Trophoblast cell (in vitro differentiated cells and primary cell): Measurements from ENCODE around the gene NDUFAF3.

Experiments used
- DNase-seq, 2 donors: peaks; one replicate each; pipeline ENCODE4 v3.0.0-alpha.2; 2016
- H2AFZ ChIP-seq: 2 replicates; pipeline ENCODE4 v1.6.1; 2013; ENCODE audit warnings: low read length, moderate library complexity, mild to moderate bottlenecking; ENCODE audit not compliant: insufficient read depth, poor library complexity
- H2AK5ac ChIP-seq: 2 replicates; pipeline ENCODE4 v1.6.1; 2013; ENCODE audit warnings: mild to moderate bottlenecking, low read length
- H2BK120ac ChIP-seq: 2 replicates; pipeline ENCODE4 v1.6.1; 2013; ENCODE audit warnings: low read length, mild to moderate bottlenecking, moderate library complexity; ENCODE audit not compliant: insufficient read depth, poor library complexity
- H2BK12ac ChIP-seq: 2 replicates; pipeline ENCODE4 v1.6.1; 2013; ENCODE audit warnings: mild to moderate bottlenecking, low read length, moderate library complexity
- H2BK5ac ChIP-seq: 2 replicates; pipeline ENCODE4 v1.6.1; 2013; ENCODE audit warnings: low read length, low read depth, moderate library complexity, mild to moderate bottlenecking; ENCODE audit not compliant: poor library complexity
- H3K14ac ChIP-seq: 2 replicates; pipeline ENCODE4 v1.6.1; 2013; ENCODE audit warnings: mild to moderate bottlenecking, low read length
- H3K18ac ChIP-seq: 2 replicates; pipeline ENCODE4 v1.6.1; 2013; ENCODE audit warnings: mild to moderate bottlenecking, low read length
- H3K23ac ChIP-seq: 2 replicates; pipeline ENCODE4 v1.6.1; 2013; ENCODE audit warnings: low read length
- H3K27ac ChIP-seq: 2 replicates; pipeline ENCODE4 v1.5.1; 2013; ENCODE audit warnings: low read depth, mild to moderate bottlenecking, inconsistent platforms, low read length, moderate library complexity
- H3K27me3 ChIP-seq: 2 replicates; pipeline ENCODE4 v1.6.1; 2013; ENCODE audit warnings: inconsistent platforms, mild to moderate bottlenecking, low read length, moderate library complexity; ENCODE audit not compliant: insufficient read depth
- H3K36me3 ChIP-seq, 2 experiments: 1 replicate in 1 of 2; 2 replicates in 1 of 2; pipeline ENCODE4 v1.6.1; 2013; ENCODE audit warnings: low read length in 2 of 2, mild to moderate bottlenecking in 2 of 2, moderate library complexity in 1 of 2; ENCODE audit not compliant: insufficient read depth in 2 of 2, control insufficient read depth in 1 of 2
- H3K4ac ChIP-seq: 2 replicates; pipeline ENCODE4 v1.6.1; 2013; ENCODE audit warnings: low read depth, mild to moderate bottlenecking, low read length, moderate library complexity
- H3K4me1 ChIP-seq, 2 experiments: 1 replicate in 1 of 2; 2 replicates in 1 of 2; pipeline ENCODE4 v1.6.1; 2013; ENCODE audit warnings: low read length in 2 of 2, mild to moderate bottlenecking in 2 of 2, moderate library complexity in 1 of 2; ENCODE audit not compliant: insufficient read depth in 2 of 2, control insufficient read depth in 1 of 2
- H3K4me2 ChIP-seq: 2 replicates; pipeline ENCODE4 v1.6.1; 2013; ENCODE audit warnings: inconsistent platforms, mild to moderate bottlenecking, low read length, moderate library complexity
- H3K4me3 ChIP-seq: 2 replicates; pipeline ENCODE4 v1.5.1; 2013; ENCODE audit warnings: mild to moderate bottlenecking, low read depth, low read length, inconsistent platforms
- H3K79me1 ChIP-seq: one replicate; pipeline ENCODE4 v1.6.1; 2013; ENCODE audit warnings: low read length
- H3K79me2 ChIP-seq: 2 replicates; pipeline ENCODE4 v1.6.1; 2013; ENCODE audit warnings: low read length, mild to moderate bottlenecking; ENCODE audit not compliant: control insufficient read depth, insufficient read depth, poor library complexity
- H3K9ac ChIP-seq: 2 replicates; pipeline ENCODE4 v1.6.1; 2013; ENCODE audit warnings: mild to moderate bottlenecking, low read length
- H3K9me3 ChIP-seq: 2 replicates; pipeline ENCODE4 v1.6.1; 2013; ENCODE audit warnings: low read depth, mild to moderate bottlenecking, control low read depth, inconsistent platforms, low read length; ENCODE audit not compliant: insufficient read depth
- H4K12ac ChIP-seq: 2 replicates; pipeline ENCODE4 v1.6.1; 2013; ENCODE audit warnings: low read depth, mild to moderate bottlenecking, low read length, moderate library complexity
- H4K8ac ChIP-seq: 2 replicates; pipeline ENCODE4 v1.6.1; 2013; ENCODE audit warnings: low read depth, mild to moderate bottlenecking, low read length, moderate library complexity
- H4K91ac ChIP-seq: one replicate; pipeline ENCODE4 v1.6.1; 2013; ENCODE audit warnings: low read depth, mild to moderate bottlenecking, low read length, moderate library complexity
- WGBS: extraction: QIAGEN DNeasy Blood & Tissue Kit; methylation state at CpG from one replicate; pipeline ENCODE4 v1.1.7; 2013; ENCODE audit warnings: missing lambda C conversion rate; ENCODE audit not compliant: insufficient read length, insufficient coverage; ENCODE audit errors: extremely low coverage; 5-methylcytosine and 5-hydroxymethylcytosine counted together

NDUFAF3 gene

DNA sequence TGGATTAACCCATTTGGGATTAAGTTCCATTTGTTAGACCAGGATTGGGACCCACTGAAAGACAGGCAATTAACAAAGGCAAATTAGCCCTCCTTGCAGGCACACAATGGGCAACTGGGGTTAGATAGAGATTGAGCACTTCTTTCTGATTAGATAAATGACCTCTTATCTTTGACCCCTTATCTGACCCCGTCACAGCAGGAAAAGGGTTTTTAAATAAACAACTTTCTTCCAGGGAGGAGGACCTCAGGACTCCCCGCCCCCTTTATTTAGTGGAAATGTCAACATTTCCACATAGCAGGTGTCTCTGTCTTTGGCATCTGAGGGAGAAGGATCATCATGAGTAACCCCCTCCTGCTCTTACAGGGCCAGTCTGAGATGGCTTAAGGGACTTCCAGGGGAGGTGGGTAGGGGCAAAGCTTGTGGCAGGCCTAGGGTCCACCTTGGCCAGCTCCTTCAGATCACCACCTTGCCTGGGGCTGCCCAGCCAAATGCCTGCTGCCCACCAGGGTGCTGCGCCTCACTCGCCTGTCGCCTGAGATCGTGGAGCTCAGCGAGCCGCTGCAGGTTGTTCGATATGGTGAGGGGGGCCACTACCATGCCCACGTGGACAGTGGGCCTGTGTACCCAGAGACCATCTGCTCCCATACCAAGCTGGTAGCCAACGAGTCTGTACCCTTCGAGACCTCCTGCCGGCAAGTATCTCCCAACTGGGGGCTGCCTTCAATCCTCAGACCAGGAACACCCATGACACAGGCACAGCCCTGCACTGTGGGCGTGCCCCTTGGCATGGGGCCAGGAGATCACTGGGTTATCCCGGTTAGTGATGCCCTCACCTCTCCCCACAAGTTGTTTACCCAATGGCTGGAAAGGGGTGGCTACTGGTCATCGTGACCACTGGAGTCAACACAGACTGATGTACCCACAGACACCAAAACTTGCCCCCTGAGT, 17.3 kb upstream of the NDUFAF3 start:
- no peaks in the 10 kb centered on the region for H3K9me3 ChIP-seq
- no peak overlapping the region for H3K9ac ChIP-seq
- no peaks in the 10 kb centered on the region for H3K27me3 ChIP-seq
- H4K8ac ChIP-seq, result no peak overlapping the region
- no peak overlapping the region for H2BK12ac ChIP-seq
- H2BK5ac ChIP-seq, result no peak overlapping the region
- H4K12ac ChIP-seq, result no peak overlapping the region
- H2AFZ ChIP-seq, result no peak overlapping the region
- no peak for DNase-seq
- H3K4me2 ChIP-seq, result no peak overlapping the region
- no peak overlapping the region for H3K14ac ChIP-seq
- no peak overlapping the region for H3K27ac ChIP-seq
- no peak overlapping the region for H3K4ac ChIP-seq
- no peak overlapping the region for H4K91ac ChIP-seq
- H3K23ac ChIP-seq, result no peak overlapping the region
- no peak overlapping the region for H3K4me3 ChIP-seq
- peaks cover 0 to 2% of the 10 kb centered on the region in 2 experiments for H3K36me3 ChIP-seq
- peaks cover 10% of the 10 kb centered on the region for H3K79me1 ChIP-seq
- H3K4me1 ChIP-seq, result peaks cover 13% of the 10 kb centered on the region in 2 experiments
- peaks cover 14% of the 10 kb centered on the region for H3K79me2 ChIP-seq
- no peak overlapping the region for H2AK5ac ChIP-seq
- H3K18ac ChIP-seq, result no peak overlapping the region
- no peak overlapping the region for H2BK120ac ChIP-seq
- WGBS, result no CpG with 5 or more reads among the region's 16 CpGs

DNA sequence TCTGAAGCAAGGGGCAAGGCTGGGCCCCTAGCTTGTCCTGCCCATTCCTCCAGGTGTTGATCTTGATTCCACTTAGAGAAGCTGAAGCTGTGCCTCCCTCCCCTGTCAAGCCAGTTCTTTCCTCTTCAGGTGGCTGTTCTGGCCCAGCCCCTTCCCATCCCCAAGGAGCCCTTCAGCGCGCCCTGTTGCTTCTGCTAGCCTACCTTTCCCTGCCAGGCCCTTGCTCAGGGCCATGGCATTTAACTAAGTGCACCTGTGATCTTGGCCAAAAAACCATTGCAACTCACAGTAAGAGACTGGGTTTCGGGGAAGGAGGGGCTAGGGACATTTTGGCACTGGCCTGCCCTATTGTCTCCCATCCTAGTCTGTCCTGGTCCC, 16.6 kb upstream of the NDUFAF3 start:
- H4K12ac ChIP-seq, result no peak overlapping the region
- H2BK120ac ChIP-seq, result no peak overlapping the region
- no peak overlapping the region for H2BK12ac ChIP-seq
- H2AK5ac ChIP-seq, result no peak overlapping the region
- no peak for DNase-seq
- peaks cover 0 to 2% of the 10 kb centered on the region in 2 experiments for H3K36me3 ChIP-seq
- H3K27ac ChIP-seq, result no peak overlapping the region
- no peak overlapping the region for H2AFZ ChIP-seq
- no peak overlapping the region for H3K4ac ChIP-seq
- H3K79me1 ChIP-seq, result peaks cover 10% of the 10 kb centered on the region
- H3K4me2 ChIP-seq, result no peak overlapping the region
- H2BK5ac ChIP-seq, result no peak overlapping the region
- no peak overlapping the region for H3K23ac ChIP-seq
- no peaks in the 10 kb centered on the region for H3K9me3 ChIP-seq
- peaks cover 14% of the 10 kb centered on the region for H3K79me2 ChIP-seq
- H3K27me3 ChIP-seq, result no peaks in the 10 kb centered on the region
- WGBS, result no CpG with 5 or more reads among the region's 3 CpGs
- no peak overlapping the region for H4K91ac ChIP-seq
- H3K9ac ChIP-seq, result no peak overlapping the region
- H3K4me1 ChIP-seq, result peaks cover 13% of the 10 kb centered on the region in 2 experiments
- no peak overlapping the region for H3K4me3 ChIP-seq
- H3K14ac ChIP-seq, result no peak overlapping the region
- no peak overlapping the region for H3K18ac ChIP-seq
- H4K8ac ChIP-seq, result no peak overlapping the region

DNA sequence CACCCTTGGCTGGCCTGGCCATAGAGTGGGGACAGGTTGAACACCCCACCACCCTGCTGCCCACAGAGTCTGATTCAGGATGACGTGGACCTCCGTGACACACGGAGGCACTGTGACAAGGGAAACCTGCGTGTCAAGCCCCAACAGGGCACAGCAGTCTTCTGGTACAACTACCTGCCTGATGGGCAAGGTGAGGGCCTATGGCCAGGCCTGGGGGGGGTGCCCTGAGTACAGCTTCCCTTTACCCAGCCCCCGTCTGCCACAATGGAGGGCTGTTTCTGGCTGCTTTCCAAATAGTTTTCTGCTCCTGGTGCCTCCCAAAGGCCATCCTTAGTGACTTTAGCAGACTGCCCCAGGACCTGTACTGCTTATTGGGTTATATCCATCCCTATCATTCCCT, 15.9 kb upstream of the NDUFAF3 start:
- Histone ChIP-seq H3K4ac (no peak overlapping the region), H3K79me1 (peaks cover 10% of the 10 kb centered on the region)
- no CpG with 5 or more reads among the region's 5 CpGs for WGBS

DNA sequence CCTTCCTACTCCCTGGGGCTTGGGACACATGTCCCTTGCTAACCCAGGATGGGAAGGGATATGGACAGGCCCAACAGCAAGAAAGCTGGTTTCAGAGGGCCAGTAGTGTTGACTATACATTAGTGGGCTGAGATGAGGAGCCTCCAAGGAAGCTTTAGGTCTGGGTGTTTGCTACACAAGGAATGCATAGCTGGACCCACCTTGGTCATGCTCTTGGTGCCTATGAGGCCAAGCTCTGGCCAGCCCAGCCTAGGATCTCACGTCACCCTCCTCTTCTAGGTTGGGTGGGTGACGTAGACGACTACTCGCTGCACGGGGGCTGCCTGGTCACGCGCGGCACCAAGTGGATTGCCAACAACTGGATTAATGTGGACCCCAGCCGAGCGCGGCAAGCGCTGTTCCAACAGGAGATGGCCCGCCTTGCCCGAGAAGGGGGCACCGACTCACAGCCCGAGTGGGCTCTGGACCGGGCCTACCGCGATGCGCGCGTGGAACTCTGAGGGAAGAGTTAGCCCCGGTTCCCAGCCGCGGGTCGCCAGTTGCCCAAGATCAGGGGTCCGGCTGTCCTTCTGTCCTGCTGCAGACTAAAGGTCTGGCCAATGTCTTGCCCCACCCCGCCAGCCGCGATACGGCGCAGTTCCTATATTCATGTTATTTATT, 15.4 kb upstream of the NDUFAF3 start:
- Histone ChIP-seq H2BK120ac (peak overlapping the region; percentile 53), H3K79me1 (peaks cover 10% of the 10 kb centered on the region), H3K23ac (no peak overlapping the region), H2AK5ac (peak overlapping the region; percentile 89), H4K91ac (peak overlapping the region; percentile 89), H3K27ac (no peak overlapping the region), H3K4me3 (peak overlapping the region; percentile 90), H3K9me3 (no peaks in the 10 kb centered on the region), H4K8ac (peak overlapping the region; percentile 93), H4K12ac (peak overlapping the region; percentile 90), H3K4ac (peak overlapping the region; percentile 70), H2BK12ac (no peak overlapping the region), H3K4me2 (peak overlapping the region; percentile 77), H3K79me2 (peaks cover 14% of the 10 kb centered on the region), H2AFZ (peak overlapping the region; percentile 77), H3K36me3 (peaks cover 4 to 5% of the 10 kb centered on the region in 2 experiments), H3K27me3 (no peaks in the 10 kb centered on the region), H3K4me1 (peaks cover 13% of the 10 kb centered on the region in 2 experiments), H3K14ac (peak overlapping the region; percentile 68), H3K9ac (peak overlapping the region; percentile 88), H3K18ac (peak overlapping the region; percentile 63), H2BK5ac (peak overlapping the region; percentile 47)
- WGBS, result no CpG with 5 or more reads among the region's 32 CpGs
- peak in 1 of 2 donors; percentile 14 for DNase-seq

More for the DNA sequence above, 15.9 kb upstream of the NDUFAF3 start:
- peak overlapping the region; percentile 93 for H4K8ac ChIP-seq
- no peaks in the 10 kb centered on the region for H3K9me3 ChIP-seq
- no peak overlapping the region for H3K4me2 ChIP-seq
- no peak overlapping the region for H3K9ac ChIP-seq
- H2BK120ac ChIP-seq, result no peak overlapping the region
- H3K4me3 ChIP-seq, result no peak overlapping the region
- H4K91ac ChIP-seq, result peak overlapping the region; percentile 89
- DNase-seq, result no peak
- H2AFZ ChIP-seq, result no peak overlapping the region
- H3K14ac ChIP-seq, result no peak overlapping the region
- no peaks in the 10 kb centered on the region for H3K27me3 ChIP-seq
- peak overlapping the region; percentile 90 for H4K12ac ChIP-seq
- peaks cover 13% of the 10 kb centered on the region in 2 experiments for H3K4me1 ChIP-seq
- H3K27ac ChIP-seq, result no peak overlapping the region
- peaks cover 14% of the 10 kb centered on the region for H3K79me2 ChIP-seq
- no peak overlapping the region for H3K23ac ChIP-seq
- no peak overlapping the region for H2BK5ac ChIP-seq
- H2BK12ac ChIP-seq, result no peak overlapping the region
- H2AK5ac ChIP-seq, result peak overlapping the region; percentile 89
- H3K18ac ChIP-seq, result no peak overlapping the region
- H3K36me3 ChIP-seq, result peaks cover 0 to 2% of the 10 kb centered on the region in 2 experiments
